ENCODE data around the gene HCN1.
"Not testable (repeated sequence)": the region's sequence is repeated elsewhere in the genome, so short reads cannot be mapped to it uniquely, and the experiment has no call there.

HCN1 gene

GRCh38 chr5:45542421-45542820 is 153.8 kb downstream of the HCN1 start:
- Mint-ChIP-seq H3K27ac (no peak overlapping the region), H3K4me3 (no peak overlapping the region), H3K4me1 (ENCODE audit: low read depth) (no peaks in the 10 kb centered on the region), H3K36me3 (ENCODE audit: low read depth) (no peaks in the 10 kb centered on the region), H3K27me3 (no peaks in the 10 kb centered on the region), H3K9me3 (peaks cover 17% of the 10 kb centered on the region)

- H3K27me3 Mint-ChIP-seq = no peaks in the 10 kb centered on the region
- H3K4me1 Mint-ChIP-seq (ENCODE audit: low read depth) = no peaks in the 10 kb centered on the region
- H3K27ac Mint-ChIP-seq = no peak overlapping the region
- H3K9me3 Mint-ChIP-seq = peaks cover 12% of the 10 kb centered on the region
- no peaks in the 10 kb centered on the region for H3K36me3 Mint-ChIP-seq (ENCODE audit: low read depth)
- no peak overlapping the region for H3K4me3 Mint-ChIP-seq
These were observed 162.5 kb downstream of the HCN1 start for GRCh38 chr5:45533663-45534062.

GRCh38 chr5:45532826-45533624 is 163.2 kb downstream of the HCN1 start:
- no peaks in the 10 kb centered on the region for H3K4me1 Mint-ChIP-seq (ENCODE audit: low read depth)
- H3K27me3 Mint-ChIP-seq = no peaks in the 10 kb centered on the region
- no peak overlapping the region for H3K27ac Mint-ChIP-seq
- no peaks in the 10 kb centered on the region for H3K36me3 Mint-ChIP-seq (ENCODE audit: low read depth)
- peaks cover 8% of the 10 kb centered on the region for H3K9me3 Mint-ChIP-seq
- H3K4me3 Mint-ChIP-seq = no peak overlapping the region

GRCh38 chr5:45521067-45521466 is 175.1 kb downstream of the HCN1 start:
- Mint-ChIP-seq H3K36me3 (ENCODE audit: low read depth) (no peaks in the 10 kb centered on the region), H3K9me3 (peaks cover under 1% of the 10 kb centered on the region), H3K27ac (no peak overlapping the region), H3K27me3 (no peaks in the 10 kb centered on the region), H3K4me1 (ENCODE audit: low read depth) (no peaks in the 10 kb centered on the region), H3K4me3 (no peak overlapping the region)

- Mint-ChIP-seq H3K27ac (no peak overlapping the region), H3K27me3 (no peaks in the 10 kb centered on the region), H3K36me3 (ENCODE audit: low read depth) (no peaks in the 10 kb centered on the region), H3K9me3 (peaks cover 24% of the 10 kb centered on the region), H3K4me1 (ENCODE audit: low read depth) (no peaks in the 10 kb centered on the region), H3K4me3 (no peak overlapping the region)
These were observed 183.7 kb downstream of the HCN1 start for GRCh38 chr5:45512521-45512920.

GRCh38 chr5:45509371-45509770 is 186.8 kb downstream of the HCN1 start:
- Mint-ChIP-seq H3K4me1 (ENCODE audit: low read depth) (no peaks in the 10 kb centered on the region), H3K27me3 (no peaks in the 10 kb centered on the region), H3K36me3 (ENCODE audit: low read depth) (no peaks in the 10 kb centered on the region), H3K27ac (no peak overlapping the region), H3K4me3 (no peak overlapping the region), H3K9me3 (peaks cover 21% of the 10 kb centered on the region)

- Mint-ChIP-seq H3K9me3 (peaks cover 18% of the 10 kb centered on the region), H3K4me1 (ENCODE audit: low read depth) (no peaks in the 10 kb centered on the region), H3K27me3 (no peaks in the 10 kb centered on the region), H3K4me3 (no peak overlapping the region), H3K36me3 (ENCODE audit: low read depth) (no peaks in the 10 kb centered on the region), H3K27ac (no peak overlapping the region)
These were observed 188.0 kb downstream of the HCN1 start for GRCh38 chr5:45508135-45508534.

GRCh38 chr5:45507178-45507577 is 189.0 kb downstream of the HCN1 start:
- peaks cover 18% of the 10 kb centered on the region for H3K9me3 Mint-ChIP-seq

GRCh38 chr5:45499006-45499405 is 197.2 kb downstream of the HCN1 start:
- not testable (repeated sequence) for H3K36me3 Mint-ChIP-seq (ENCODE audit: low read depth); H3K27ac Mint-ChIP-seq; H3K27me3 Mint-ChIP-seq; H3K9me3 Mint-ChIP-seq; H3K4me3 Mint-ChIP-seq; H3K4me1 Mint-ChIP-seq (ENCODE audit: low read depth)

More at GRCh38 chr5:45507178-45507577, 189.0 kb downstream of the HCN1 start:
- no peaks in the 10 kb centered on the region for H3K27me3 Mint-ChIP-seq
- H3K4me3 Mint-ChIP-seq = no peak overlapping the region
- no peaks in the 10 kb centered on the region for H3K36me3 Mint-ChIP-seq (ENCODE audit: low read depth)
- no peaks in the 10 kb centered on the region for H3K4me1 Mint-ChIP-seq (ENCODE audit: low read depth)
- H3K27ac Mint-ChIP-seq = no peak overlapping the region

- H3K9me3 Mint-ChIP-seq = peaks cover 12% of the 10 kb centered on the region
These were observed 204.8 kb downstream of the HCN1 start for GRCh38 chr5:45491368-45491767.

GRCh38 chr5:45484781-45485180 is 211.4 kb downstream of the HCN1 start:
- Mint-ChIP-seq H3K9me3 (peaks cover 5% of the 10 kb centered on the region), H3K27ac (no peak overlapping the region), H3K4me3 (no peak overlapping the region), H3K36me3 (ENCODE audit: low read depth) (no peaks in the 10 kb centered on the region), H3K4me1 (ENCODE audit: low read depth) (no peaks in the 10 kb centered on the region), H3K27me3 (no peaks in the 10 kb centered on the region)

More at GRCh38 chr5:45491368-45491767, 204.8 kb downstream of the HCN1 start:
- Mint-ChIP-seq H3K4me1 (ENCODE audit: low read depth) (no peaks in the 10 kb centered on the region), H3K4me3 (no peak overlapping the region), H3K36me3 (ENCODE audit: low read depth) (no peaks in the 10 kb centered on the region), H3K27ac (no peak overlapping the region), H3K27me3 (no peaks in the 10 kb centered on the region)

GRCh38 chr5:45454114-45454513 is 242.1 kb downstream of the HCN1 start:
- Mint-ChIP-seq H3K4me1 (ENCODE audit: low read depth) (no peaks in the 10 kb centered on the region), H3K27me3 (no peaks in the 10 kb centered on the region), H3K9me3 (peaks cover 4% of the 10 kb centered on the region), H3K4me3 (no peak overlapping the region), H3K36me3 (ENCODE audit: low read depth) (no peaks in the 10 kb centered on the region), H3K27ac (no peak overlapping the region)

- H3K27ac Mint-ChIP-seq; H3K4me3 Mint-ChIP-seq; H3K27me3 Mint-ChIP-seq; H3K4me1 Mint-ChIP-seq (ENCODE audit: low read depth); H3K36me3 Mint-ChIP-seq (ENCODE audit: low read depth); H3K9me3 Mint-ChIP-seq: not testable (repeated sequence)
These were observed 251.3 kb downstream of the HCN1 start for GRCh38 chr5:45444856-45445255.

- Mint-ChIP-seq H3K27me3 (no peaks in the 10 kb centered on the region), H3K4me1 (ENCODE audit: low read depth) (no peaks in the 10 kb centered on the region), H3K4me3 (no peak overlapping the region), H3K27ac (no peak overlapping the region), H3K36me3 (ENCODE audit: low read depth) (no peaks in the 10 kb centered on the region), H3K9me3 (peaks cover 3% of the 10 kb centered on the region)
These were observed 255.7 kb downstream of the HCN1 start for GRCh38 chr5:45440466-45440865.

GRCh38 chr5:45437752-45438151 is 258.4 kb downstream of the HCN1 start:
- H3K27me3 Mint-ChIP-seq = no peaks in the 10 kb centered on the region
- no peaks in the 10 kb centered on the region for H3K4me1 Mint-ChIP-seq (ENCODE audit: low read depth)
- peaks cover 7% of the 10 kb centered on the region for H3K9me3 Mint-ChIP-seq
- no peak overlapping the region for H3K27ac Mint-ChIP-seq
- H3K4me3 Mint-ChIP-seq = no peak overlapping the region
- H3K36me3 Mint-ChIP-seq (ENCODE audit: low read depth) = no peaks in the 10 kb centered on the region

Data from stimulated activated naive CD8-positive, alpha-beta T cell treated with anti-CD3 and anti-CD28 coated beads, Interleukin-15, Interleukin-2, amounts not matched to agents 100 ng/mL and 50 ng/mL, for 24 hours (primary cell).